Left lung (tissue), 10 donors: ENCODE measurements around the gene TMEM220. TPM values are rescaled to one million over a fixed set of nuclear protein-coding genes. Genes with fewer than 3 reads are reported as not detected.
"Not testable (repeated sequence)": the region's sequence is repeated elsewhere in the genome, so short reads cannot be mapped to it uniquely, and the experiment has no call there.

ENCODE experiments used
- ATAC-seq: fragments of 200-7000 bp; cut with Tn5 transposase; one replicate; pipeline ENCODE4 v1.9.1; 2020; ENCODE audit warnings: moderate library complexity
- DNase-seq, 4 donors: peaks; one replicate each; pipeline ENCODE4 v3.0.0-alpha.2; 2013 to 2020
- H3K27ac ChIP-seq, 2 donors: fragments of 200-600 bp; sonication (generic) in 1 of 2; one replicate each; pipeline versions ENCODE4 v1.5.0 to v1.8.0; 2020 to 2021
- H3K27me3 ChIP-seq, 2 donors: fragments of 200-600 bp; sonication (generic) in 1 of 2; one replicate each; pipeline versions ENCODE4 v1.5.0 to v1.8.0; 2020 to 2021
- H3K36me3 ChIP-seq, 2 donors: fragments of 200-600 bp; sonication (generic) in 1 of 2; one replicate each; pipeline versions ENCODE4 v1.5.0 to v1.8.0; 2020 to 2021
- H3K4me1 ChIP-seq, 2 donors: fragments of 200-600 bp; one replicate each; pipeline ENCODE4 v1.8.0; 2021
- H3K4me3 ChIP-seq, 2 donors: fragments of 200-600 bp; sonication (generic) in 1 of 2; one replicate each; pipeline versions ENCODE4 v1.5.0 to v1.8.0; 2020 to 2021; ENCODE audit warnings: mild to moderate bottlenecking in 1 of 2
- H3K9me3 ChIP-seq, 2 donors: fragments of 200-600 bp; sonication (generic) in 1 of 2; one replicate each; pipeline versions ENCODE4 v1.5.0 to v1.8.0; 2020 to 2021
- intact Hi-C, 2 donors: fragments of 100-400 bp; cut with DNase I; formaldehyde crosslinking; loops; one replicate each; pipeline versions ENCODE4 v1.11.2 to v1.14.2; 2022
- polyA plus RNA-seq, 6 donors: library from polyadenylated mRNA; unstranded; fragments of 120-200 nt; gene quantifications; one replicate each; pipeline ENCODE4 v1.2.1, GENCODE V29; 2013; ENCODE audit not compliant: insufficient read length in 6 of 6
- total RNA-seq, 2 donors: library from RNA; stranded (reverse); fragmentation: NEBNext Ultra II Directional; extraction: Animal tissue kit (Norgen Biotek cat#: 25700); gene quantifications; one replicate each; pipeline ENCODE4 v1.2.1, GENCODE V29; 2021
- TF ChIP-seq, protein P1 (sequence below), 2 donors: fragments of 200-600 bp; sonication (generic) in 1 of 2; IDR thresholded peaks; one replicate each; pipeline versions ENCODE4 v1.5.0 to v1.8.0; 2021; ENCODE audit warnings: antibody characterized with exemption in 2 of 2
- donor health status: DM: no; HTN: yes; CAD: no.
- donor health status: DM: no; HTN: no; CAD: no.

TMEM220 gene
- total and polyA plus RNA-seq, 8 donors: 6.9 to 18.3 (median 11.6) TPM

DNA sequence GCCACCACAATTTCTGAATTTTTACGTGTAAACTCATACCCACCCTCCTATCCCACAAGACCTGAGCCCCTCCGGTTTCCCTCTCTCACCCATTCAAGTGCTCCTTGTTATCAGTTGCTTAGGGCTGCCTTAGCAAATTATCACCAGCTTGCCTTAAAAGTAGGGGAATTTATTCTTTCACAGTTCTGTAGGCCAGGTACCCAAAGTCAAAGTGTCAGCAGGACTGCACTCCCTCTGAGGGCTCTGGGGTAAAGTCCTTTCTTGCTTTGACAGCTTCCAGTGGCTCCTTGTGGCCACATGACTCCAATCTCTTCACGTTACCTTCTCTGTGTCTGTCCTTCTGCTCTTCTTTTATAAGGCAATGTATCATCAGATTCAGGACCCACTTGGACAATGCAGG lies 7.9 kb upstream of the TMEM220 start:
- intact Hi-C loops: loop anchor here in 1 of 2 donors (5.0 kb wide), 1 partner anchor 110 kb away; no protein-coding TSS in a partner anchor
- Histone ChIP-seq H3K4me1 (no peaks in the 10 kb centered on the region), H3K27ac (no peak overlapping the region), H3K4me3 (no peak overlapping the region), H3K27me3 (no peaks in the 10 kb centered on the region), H3K9me3 (no peaks in the 10 kb centered on the region), H3K36me3 (no peaks in the 10 kb centered on the region)
- ATAC-seq: no peak
- DNase-seq: no peak
- TF ChIP-seq, protein P1, sequence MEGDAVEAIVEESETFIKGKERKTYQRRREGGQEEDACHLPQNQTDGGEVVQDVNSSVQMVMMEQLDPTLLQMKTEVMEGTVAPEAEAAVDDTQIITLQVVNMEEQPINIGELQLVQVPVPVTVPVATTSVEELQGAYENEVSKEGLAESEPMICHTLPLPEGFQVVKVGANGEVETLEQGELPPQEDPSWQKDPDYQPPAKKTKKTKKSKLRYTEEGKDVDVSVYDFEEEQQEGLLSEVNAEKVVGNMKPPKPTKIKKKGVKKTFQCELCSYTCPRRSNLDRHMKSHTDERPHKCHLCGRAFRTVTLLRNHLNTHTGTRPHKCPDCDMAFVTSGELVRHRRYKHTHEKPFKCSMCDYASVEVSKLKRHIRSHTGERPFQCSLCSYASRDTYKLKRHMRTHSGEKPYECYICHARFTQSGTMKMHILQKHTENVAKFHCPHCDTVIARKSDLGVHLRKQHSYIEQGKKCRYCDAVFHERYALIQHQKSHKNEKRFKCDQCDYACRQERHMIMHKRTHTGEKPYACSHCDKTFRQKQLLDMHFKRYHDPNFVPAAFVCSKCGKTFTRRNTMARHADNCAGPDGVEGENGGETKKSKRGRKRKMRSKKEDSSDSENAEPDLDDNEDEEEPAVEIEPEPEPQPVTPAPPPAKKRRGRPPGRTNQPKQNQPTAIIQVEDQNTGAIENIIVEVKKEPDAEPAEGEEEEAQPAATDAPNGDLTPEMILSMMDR (IDR thresholded peaks at IDR 0.05): no peak

DNA sequence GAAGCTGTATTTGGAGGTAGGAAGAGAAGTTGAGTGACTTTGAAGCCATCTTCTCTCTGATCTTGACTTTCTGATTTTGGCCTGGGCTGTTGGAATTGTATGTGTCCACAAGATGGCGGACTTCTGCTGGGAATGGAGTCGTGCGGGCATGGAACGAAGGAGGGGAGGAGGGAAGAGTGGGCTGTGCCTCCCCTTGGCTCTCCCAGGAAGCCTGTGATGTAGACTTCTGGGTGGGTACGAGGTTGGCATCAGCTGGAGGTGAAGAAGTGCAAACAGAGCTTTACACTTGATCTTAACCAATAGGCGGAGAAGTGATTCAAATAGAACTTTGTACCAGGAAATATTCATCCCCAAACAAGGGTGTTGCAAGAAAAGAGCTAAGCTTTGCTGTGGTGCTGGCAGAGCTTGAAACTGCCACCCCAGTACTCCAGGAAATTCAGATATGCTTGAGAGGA lies 7.4 kb upstream of the TMEM220 start:
- H3K4me1 ChIP-seq: no peaks in the 10 kb centered on the region
- no peak overlapping the region for H3K27ac ChIP-seq
- intact Hi-C loops: loop anchor here in 1 of 2 donors (5.0 kb wide), 1 partner anchor 110 kb away; no protein-coding TSS in a partner anchor
- no peaks in the 10 kb centered on the region for H3K27me3 ChIP-seq
- no peaks in the 10 kb centered on the region for H3K36me3 ChIP-seq
- peak in 3 of 4 donors; percentile 60 to 82 (median 78) for DNase-seq
- TF ChIP-seq, protein P1 (IDR thresholded peaks at IDR 0.05): peak; percentile 61 to 70
- H3K9me3 ChIP-seq: no peaks in the 10 kb centered on the region
- ATAC-seq: peak; percentile 97
- no peak overlapping the region for H3K4me3 ChIP-seq

DNA sequence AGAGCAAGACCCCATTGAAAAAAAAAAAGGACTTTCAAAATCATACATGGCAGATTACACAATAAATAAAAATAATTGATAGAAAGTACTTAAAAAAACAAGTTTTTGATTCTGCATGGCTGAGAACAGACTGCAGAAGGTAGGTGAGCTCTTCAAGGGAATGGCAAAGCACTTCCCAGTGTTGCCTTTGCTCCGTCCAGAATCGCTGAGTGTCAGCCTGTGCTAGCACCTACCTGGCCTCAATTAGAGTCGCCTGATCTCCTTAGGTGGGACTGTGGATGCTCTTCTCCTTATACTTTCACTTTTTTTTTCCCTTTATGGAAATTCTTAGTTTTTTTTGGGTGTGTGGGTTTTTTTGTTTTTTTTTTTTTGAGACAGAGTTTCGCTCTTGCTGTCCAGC lies 6.0 kb upstream of the TMEM220 start:
- DNase-seq: no peak
- TF ChIP-seq, protein P1 (IDR thresholded peaks at IDR 0.05): no peak
- ATAC-seq: no peak
- Histone ChIP-seq H3K36me3 (no peaks in the 10 kb centered on the region), H3K27me3 (no peaks in the 10 kb centered on the region), H3K27ac (no peak overlapping the region), H3K4me1 (peaks cover 0 to 4% of the 10 kb centered on the region in 2 donors), H3K4me3 (no peak overlapping the region), H3K9me3 (no peaks in the 10 kb centered on the region)
- intact Hi-C loops: loop anchor here in 1 of 2 donors (5.0 kb wide), 1 partner anchor 111 kb away; no protein-coding TSS in a partner anchor

DNA sequence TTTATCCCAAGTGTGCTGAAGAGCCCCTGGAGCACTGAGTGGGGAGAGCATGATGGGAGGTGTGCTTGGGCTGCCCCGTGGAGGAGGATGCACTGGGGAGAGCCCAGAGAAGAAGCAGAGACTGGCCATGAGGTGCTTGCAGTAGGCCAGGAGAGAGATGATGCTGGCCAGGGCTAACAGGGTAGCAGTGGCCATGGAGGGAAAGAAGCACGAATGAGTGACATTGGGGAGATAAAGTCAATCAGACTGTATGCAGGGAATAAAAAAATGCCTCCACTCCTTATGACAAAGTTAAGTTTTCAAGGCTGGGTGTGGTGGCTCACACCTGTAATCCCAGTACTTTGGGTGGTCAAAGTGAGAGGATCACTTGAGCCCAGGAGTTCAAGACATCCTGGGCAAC lies 5.4 kb upstream of the TMEM220 start:
- Histone ChIP-seq H3K27me3 (no peaks in the 10 kb centered on the region), H3K4me1 (peaks cover 0 to 10% of the 10 kb centered on the region in 2 donors), H3K27ac (no peak overlapping the region), H3K4me3 (no peak overlapping the region), H3K36me3 (no peaks in the 10 kb centered on the region), H3K9me3 (no peaks in the 10 kb centered on the region)
- intact Hi-C loops: loop anchor here in 1 of 2 donors (5.0 kb wide), 1 partner anchor 112 kb away; no protein-coding TSS in a partner anchor
- no peak for ATAC-seq
- TF ChIP-seq, protein P1 (IDR thresholded peaks at IDR 0.05): no peak
- DNase-seq: no peak

DNA sequence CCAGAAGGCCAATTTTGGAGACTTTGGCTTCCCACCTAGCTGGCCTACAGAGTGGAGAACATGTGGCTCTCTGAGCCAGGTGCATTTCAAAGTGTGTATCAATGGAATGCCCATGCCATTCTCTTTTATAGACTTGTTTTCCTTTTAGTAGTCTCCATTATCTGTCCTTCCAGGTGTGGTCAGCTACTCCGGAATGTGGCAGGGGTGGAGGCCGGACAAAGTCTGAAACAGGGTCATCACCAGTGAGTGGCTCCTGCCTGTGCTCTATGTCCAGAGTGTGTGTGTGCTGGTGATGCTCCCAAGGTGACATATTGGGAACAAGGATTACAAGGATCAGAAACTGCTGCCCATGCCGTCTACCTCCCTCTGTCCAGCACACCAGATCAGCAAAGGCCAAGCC lies 3.8 kb upstream of the TMEM220 start:
- no peak for DNase-seq
- H3K9me3 ChIP-seq: no peaks in the 10 kb centered on the region
- no peaks in the 10 kb centered on the region for H3K36me3 ChIP-seq
- H3K27me3 ChIP-seq: no peaks in the 10 kb centered on the region
- TF ChIP-seq, protein P1 (IDR thresholded peaks at IDR 0.05): no peak
- ATAC-seq: no peak
- H3K27ac ChIP-seq: no peak overlapping the region
- H3K4me3 ChIP-seq: no peak overlapping the region
- H3K4me1 ChIP-seq: peaks cover 0 to 10% of the 10 kb centered on the region in 2 donors
- intact Hi-C loops: no loop called here

DNA sequence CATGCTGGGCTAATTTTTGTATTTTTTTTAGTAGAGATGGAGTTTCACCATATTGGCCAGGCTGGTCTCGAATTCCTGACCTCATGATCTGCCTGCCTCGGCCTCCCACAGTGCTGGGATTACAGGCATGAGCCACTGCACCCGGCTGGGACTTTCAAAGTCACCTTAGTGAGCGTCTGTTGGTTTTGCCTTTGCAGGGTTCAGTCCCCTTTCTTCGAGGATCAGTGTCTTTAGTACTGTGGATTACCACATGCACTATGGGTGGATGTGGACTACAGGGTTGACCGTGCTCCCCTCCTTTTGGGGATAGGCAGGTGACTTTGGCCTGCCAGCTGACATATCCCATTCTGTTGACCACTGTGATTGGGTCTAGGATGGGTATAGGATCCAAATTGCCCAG lies 2.3 kb upstream of the TMEM220 start:
- H3K4me3 ChIP-seq, H3K27ac ChIP-seq: not testable (repeated sequence)

More for the DNA sequence above, 2.3 kb upstream of the TMEM220 start:
- H3K36me3 ChIP-seq, H3K9me3 ChIP-seq, ATAC-seq, H3K27me3 ChIP-seq, intact Hi-C loops, DNase-seq, H3K4me1 ChIP-seq: not testable (repeated sequence)
